GM21423 (cell line): ENCODE measurements around the gene SBNO2.

Experiments
- ATAC-seq: cut with Tn5 transposase; IDR thresholded peaks from one replicate; pipeline ENCODE4 v1.9.1; 2021; ENCODE audit warnings: mild to moderate bottlenecking, moderate library complexity; ENCODE audit not compliant: unreplicated experiment

SBNO2 gene

GRCh38 chr19:1093330-1093729, 80.7 kb downstream of the SBNO2 start:
- no peak for ATAC-seq

GRCh38 chr19:1091544-1092175, 82.4 kb downstream of the SBNO2 start:
- ATAC-seq = no peak

- no peak for ATAC-seq
Measured at GRCh38 chr19:1090731-1091543, 83.1 kb downstream of the SBNO2 start.

GRCh38 chr19:1089891-1090290, 84.2 kb downstream of the SBNO2 start:
- ATAC-seq = no peak

- ATAC-seq = no peak
Measured at GRCh38 chr19:1089126-1089771, 84.8 kb downstream of the SBNO2 start.

- ATAC-seq = no peak
Measured at GRCh38 chr19:1088416-1089010, 85.6 kb downstream of the SBNO2 start.

- ATAC-seq = no peak
Measured at GRCh38 chr19:1087813-1088415, 86.2 kb downstream of the SBNO2 start.

- ATAC-seq = no peak
Measured at GRCh38 chr19:1086613-1087012, 87.5 kb downstream of the SBNO2 start.

GRCh38 chr19:1085676-1086442, 88.2 kb downstream of the SBNO2 start:
- no peak for ATAC-seq

- ATAC-seq = no peak
Measured at GRCh38 chr19:1085053-1085658, 88.9 kb downstream of the SBNO2 start.

- ATAC-seq = no peak
Measured at GRCh38 chr19:1084024-1084868, 89.8 kb downstream of the SBNO2 start.

GRCh38 chr19:1082928-1083816, 90.9 kb downstream of the SBNO2 start:
- no peak for ATAC-seq

GRCh38 chr19:1082165-1082927, 91.7 kb downstream of the SBNO2 start:
- ATAC-seq = no peak

- no peak for ATAC-seq
Measured at GRCh38 chr19:1081301-1082164, 92.5 kb downstream of the SBNO2 start.

GRCh38 chr19:1080360-1081161, 93.5 kb downstream of the SBNO2 start:
- no peak for ATAC-seq
